Transverse colon (tissue), 4 donors: Measurements from ENCODE around the gene ACSS3. TPM values are rescaled to one million over a fixed set of nuclear protein-coding genes. Genes with fewer than 3 reads are reported as not detected.

ENCODE experiments used
- DNase-seq: peaks from one replicate; pipeline ENCODE4 v3.0.0-alpha.2; 2019
- H3K27ac ChIP-seq, 4 donors: fragments of 200-600 bp; sonication (generic); 2 replicates each; pipeline ENCODE4 v1.5.1; 2016 to 2018; ENCODE audit warnings: inconsistent platforms in 4 of 4
- H3K27me3 ChIP-seq: fragments of 200-600 bp; sonication (generic); 2 replicates; pipeline ENCODE4 v1.5.1; 2017; ENCODE audit warnings: inconsistent platforms
- H3K36me3 ChIP-seq, 4 donors: fragments of 200-600 bp; sonication (generic); 2 replicates each; pipeline ENCODE4 v1.5.1; 2017 to 2019; ENCODE audit warnings: inconsistent platforms in 4 of 4
- H3K4me1 ChIP-seq, 4 donors: fragments of 200-600 bp; sonication (generic); 2 replicates each; pipeline ENCODE4 v1.5.1; 2017 to 2020; ENCODE audit warnings: inconsistent platforms in 4 of 4
- H3K4me3 ChIP-seq, 4 donors: fragments of 200-600 bp; sonication (generic); 1 replicate in 1 of 4; 2 replicates in 3 of 4; pipeline versions ENCODE4 v1.5.1 to v1.6.1; 2017 to 2019; ENCODE audit warnings: inconsistent platforms in 4 of 4
- H3K9me3 ChIP-seq, 2 donors: fragments of 200-600 bp; sonication (generic); 2 replicates each; pipeline ENCODE4 v1.5.1; 2017 to 2019; ENCODE audit warnings: inconsistent platforms in 2 of 2
- EP300 ChIP-seq: sonication (generic); formaldehyde crosslinking; IDR thresholded peaks from one replicate; pipeline ENCODE4 v1.6.1; 2017; ENCODE audit warnings: antibody characterized with exemption, low read depth
- POLR2A ChIP-seq: fragments of 450-650 bp; IDR thresholded peaks from one replicate; pipeline ENCODE4 v1.6.1; 2016; ENCODE audit warnings: antibody characterized with exemption, mild to moderate bottlenecking, moderate library complexity
- POLR2AphosphoS5 ChIP-seq, 3 donors: sonication (generic); formaldehyde crosslinking; IDR thresholded peaks; one replicate each; pipeline ENCODE4 v1.6.1; 2016; ENCODE audit warnings: antibody characterized with exemption in 3 of 3
- WGBS, 2 donors: methylation state at CpG; one replicate each; pipeline ENCODE4 v1.1.5; 2018; ENCODE audit warnings: low coverage in 1 of 2; 5-methylcytosine and 5-hydroxymethylcytosine counted together
- in situ Hi-C, 4 donors: fragments of 200-750 bp; cut with MboI; loops; one replicate each; pipeline versions ENCODE4 v1.15.0 to v1.15.1; 2017; ENCODE audit warnings: low sequenced_read_pairs in 3 of 4, low pct_ligation_motif_present in 1 of 4, low pct_unique_long_range_greater_than_20kb in 1 of 4
- intact Hi-C: fragments of 100-400 bp; cut with DNase I; formaldehyde crosslinking; loops from one replicate; pipeline ENCODE4 v1.15.1; 2023; ENCODE audit warnings: low total_unique reads
- total RNA-seq, 4 donors: library from RNA; depleted of rRNA; stranded (reverse); fragments of >200 nt; gene quantifications; one replicate each; pipeline ENCODE4 v1.1.0, GENCODE V29; 2016
- TF ChIP-seq, protein P1 (sequence below), 5 experiments: fragments of 200-600 bp in 3 of 5; fragments of 450-650 bp in 2 of 5; sonication (generic) in 3 of 5; IDR thresholded peaks; 1 replicate in 2 of 5; 2 replicates in 3 of 5; pipeline ENCODE4 v1.5.1; 2016 to 2017; ENCODE audit warnings: antibody characterized with exemption in 5 of 5, inconsistent platforms in 3 of 5, mild to moderate bottlenecking in 2 of 5, moderate library complexity in 1 of 5

Gene ACSS3
- total RNA-seq, 4 donors from 2014 or later: 4.1 to 10.3 (median 8.0) TPM

DNA sequence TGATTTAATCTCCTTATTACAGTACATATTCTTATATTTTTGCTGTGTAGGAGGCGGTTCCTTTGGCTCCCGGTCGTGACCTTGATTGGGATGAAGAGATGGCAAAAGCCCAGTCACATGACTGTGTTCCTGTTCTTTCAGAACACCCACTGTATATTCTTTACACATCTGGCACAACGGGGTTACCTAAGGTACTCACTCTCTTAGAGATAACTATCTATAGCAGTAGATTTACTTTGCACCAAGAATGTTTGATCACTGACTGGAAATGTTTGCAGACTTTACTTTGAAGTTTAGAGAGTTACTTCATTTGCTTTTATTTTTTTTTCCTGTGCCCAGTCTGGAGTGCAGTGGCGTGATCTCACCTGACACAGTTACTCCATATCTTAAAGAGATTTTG is 65.2 kb downstream of the ACSS3 start:
- H3K27me3 ChIP-seq: no peaks in the 10 kb centered on the region
- intact Hi-C loops (no loop called here), in situ Hi-C loops (no loop called here)
- no peak overlapping the region for H3K4me3 ChIP-seq
- H3K4me1 ChIP-seq: no peaks in the 10 kb centered on the region
- DNase-seq: no peak
- no peaks in the 10 kb centered on the region for H3K9me3 ChIP-seq
- no peaks in the 10 kb centered on the region for H3K36me3 ChIP-seq
- TF ChIP-seq POLR2A (no peak), EP300 (no peak), POLR2AphosphoS5 (IDR thresholded peaks at IDR 0.05) (no peak)
- TF ChIP-seq, protein P1, sequence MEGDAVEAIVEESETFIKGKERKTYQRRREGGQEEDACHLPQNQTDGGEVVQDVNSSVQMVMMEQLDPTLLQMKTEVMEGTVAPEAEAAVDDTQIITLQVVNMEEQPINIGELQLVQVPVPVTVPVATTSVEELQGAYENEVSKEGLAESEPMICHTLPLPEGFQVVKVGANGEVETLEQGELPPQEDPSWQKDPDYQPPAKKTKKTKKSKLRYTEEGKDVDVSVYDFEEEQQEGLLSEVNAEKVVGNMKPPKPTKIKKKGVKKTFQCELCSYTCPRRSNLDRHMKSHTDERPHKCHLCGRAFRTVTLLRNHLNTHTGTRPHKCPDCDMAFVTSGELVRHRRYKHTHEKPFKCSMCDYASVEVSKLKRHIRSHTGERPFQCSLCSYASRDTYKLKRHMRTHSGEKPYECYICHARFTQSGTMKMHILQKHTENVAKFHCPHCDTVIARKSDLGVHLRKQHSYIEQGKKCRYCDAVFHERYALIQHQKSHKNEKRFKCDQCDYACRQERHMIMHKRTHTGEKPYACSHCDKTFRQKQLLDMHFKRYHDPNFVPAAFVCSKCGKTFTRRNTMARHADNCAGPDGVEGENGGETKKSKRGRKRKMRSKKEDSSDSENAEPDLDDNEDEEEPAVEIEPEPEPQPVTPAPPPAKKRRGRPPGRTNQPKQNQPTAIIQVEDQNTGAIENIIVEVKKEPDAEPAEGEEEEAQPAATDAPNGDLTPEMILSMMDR (IDR thresholded peaks at IDR 0.05): no peak
- WGBS, 2 donors: 55 to 58% methylated on average over 2 to 5 of the region's 5 CpGs
- no peak overlapping the region for H3K27ac ChIP-seq

GRCh38 chr12:81146228-81147225 is 68.6 kb downstream of the ACSS3 start:
- Histone ChIP-seq H3K27me3 (no peaks in the 10 kb centered on the region), H3K4me3 (no peak overlapping the region), H3K36me3 (no peaks in the 10 kb centered on the region), H3K4me1 (no peaks in the 10 kb centered on the region), H3K9me3 (no peaks in the 10 kb centered on the region), H3K27ac (no peak overlapping the region)
- no peak for TF ChIP-seq POLR2AphosphoS5 (IDR thresholded peaks at IDR 0.05)
- TF ChIP-seq POLR2A: no peak
- no peak for TF ChIP-seq EP300
- TF ChIP-seq, protein P1 (IDR thresholded peaks at IDR 0.05): no peak
- in situ Hi-C loops (no loop called here), intact Hi-C loops (no loop called here)
- DNase-seq: no peak
- WGBS, 2 donors: 53 to 71% methylated on average over 3 of the region's 3 CpGs

DNA sequence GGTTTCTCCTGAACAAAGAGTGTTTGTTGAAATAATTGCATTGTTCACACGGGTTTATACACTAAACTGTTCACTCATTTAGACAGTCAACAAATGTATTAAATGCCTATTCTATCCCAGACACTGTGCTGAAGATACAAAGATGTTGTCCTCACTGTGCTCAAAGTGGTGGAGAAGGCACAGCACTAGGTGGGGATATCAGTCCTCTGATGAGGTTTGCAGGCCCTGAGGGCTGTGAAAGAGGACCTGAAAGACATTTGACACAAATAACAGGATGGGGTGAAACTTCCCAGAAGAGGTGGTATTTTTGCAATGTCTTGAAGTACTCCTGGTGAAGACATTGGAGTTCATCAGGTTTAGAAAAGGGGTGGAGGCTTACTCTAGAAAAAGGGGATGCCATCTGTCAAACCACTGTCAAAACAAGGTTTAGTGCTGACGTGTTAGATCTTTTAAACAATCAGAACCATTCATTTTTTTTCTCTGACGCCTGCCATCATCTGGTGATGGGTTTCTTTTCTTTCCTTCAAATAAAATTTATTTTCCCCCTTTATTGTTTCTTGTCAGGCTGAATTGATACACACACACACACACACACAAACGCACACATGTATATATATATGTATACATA is 69.5 kb downstream of the ACSS3 start:
- H3K27ac ChIP-seq: no peak overlapping the region
- DNase-seq: no peak
- in situ Hi-C loops: no loop called here
- no peaks in the 10 kb centered on the region for H3K36me3 ChIP-seq
- no peaks in the 10 kb centered on the region for H3K9me3 ChIP-seq
- no peak for TF ChIP-seq POLR2AphosphoS5 (IDR thresholded peaks at IDR 0.05)
- no peak for TF ChIP-seq POLR2A
- TF ChIP-seq EP300: no peak
- TF ChIP-seq, protein P1 (IDR thresholded peaks at IDR 0.05): no peak
- no peaks in the 10 kb centered on the region for H3K27me3 ChIP-seq
- H3K4me3 ChIP-seq: no peak overlapping the region
- intact Hi-C loops: no loop called here
- no peaks in the 10 kb centered on the region for H3K4me1 ChIP-seq
- 47 to 65% methylated on average over 3 to 4 of the region's 4 CpGs for WGBS, 2 donors

DNA sequence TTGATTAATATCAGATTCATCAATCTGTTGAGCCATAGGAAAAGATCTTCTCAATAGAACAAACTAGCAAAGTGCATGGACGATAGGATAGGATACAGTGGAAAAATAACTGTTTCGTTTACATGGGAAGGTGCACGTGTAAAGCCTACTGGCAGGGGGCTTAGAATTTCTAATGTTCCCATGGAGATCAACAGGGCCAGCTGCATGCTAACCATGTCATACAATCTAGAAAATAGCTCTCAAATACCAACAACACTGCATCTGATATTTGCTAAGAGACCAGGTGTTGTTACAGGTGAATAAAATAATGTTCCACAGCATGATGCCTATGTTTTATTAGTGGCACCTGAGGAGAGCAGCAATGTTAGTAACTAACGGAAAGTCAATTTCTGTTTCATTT is 72.5 kb downstream of the ACSS3 start:
- H3K27ac ChIP-seq: no peak overlapping the region
- no peaks in the 10 kb centered on the region for H3K27me3 ChIP-seq
- no peaks in the 10 kb centered on the region for H3K4me1 ChIP-seq
- TF ChIP-seq EP300 (no peak), POLR2A (no peak), POLR2AphosphoS5 (IDR thresholded peaks at IDR 0.05) (no peak)
- TF ChIP-seq, protein P1 (IDR thresholded peaks at IDR 0.05): no peak
- H3K36me3 ChIP-seq: no peaks in the 10 kb centered on the region
- intact Hi-C loops: no loop called here
- H3K9me3 ChIP-seq: no peaks in the 10 kb centered on the region
- WGBS, 2 donors: 57 to 79% methylated on average over 4 of the region's 4 CpGs
- no peak for DNase-seq
- in situ Hi-C loops: no loop called here
- H3K4me3 ChIP-seq: no peak overlapping the region
